Lower leg skin (tissue), 4 donors: Measurements from ENCODE around the gene RCBTB2. TPM values are rescaled to one million over a fixed set of nuclear protein-coding genes. Genes with fewer than 3 reads are reported as not detected.

ENCODE experiments used
- DNase-seq, 2 donors: peaks; one replicate each; pipeline ENCODE4 v3.0.0-alpha.2; 2019; ENCODE audit warnings: low spot score in 2 of 2
- H3K4me3 ChIP-seq: fragments of 200-600 bp; sonication (generic); 2 replicates; pipeline ENCODE4 v1.5.1; 2017; ENCODE audit warnings: mild to moderate bottlenecking, low read depth; ENCODE audit not compliant: poor library complexity, severe bottlenecking
- POLR2A ChIP-seq, 2 donors: fragments of 450-650 bp; IDR thresholded peaks; one replicate each; pipeline ENCODE4 v1.6.1; 2016 to 2017; ENCODE audit warnings: antibody characterized with exemption in 2 of 2, mild to moderate bottlenecking in 1 of 2, moderate library complexity in 1 of 2
- WGBS, 2 donors: methylation state at CpG; one replicate each; pipeline ENCODE4 v1.1.5; 2018; 5-methylcytosine and 5-hydroxymethylcytosine counted together
- intact Hi-C: fragments of 100-400 bp; cut with DNase I; formaldehyde crosslinking; loops from one replicate; pipeline ENCODE4 v1.15.0; 2023; ENCODE audit warnings: low total_unique reads
- total RNA-seq, 4 donors: library from RNA; depleted of rRNA; stranded (reverse); fragments of >200 nt; gene quantifications; one replicate each; pipeline ENCODE4 v1.1.0, GENCODE V29; 2016
- TF ChIP-seq, protein P1 (sequence below), 3 donors: fragments of 450-650 bp; IDR thresholded peaks; one replicate each; pipeline ENCODE4 v1.5.1; 2016; ENCODE audit warnings: antibody characterized with exemption in 3 of 3, mild to moderate bottlenecking in 3 of 3, moderate library complexity in 2 of 3

The RCBTB2 gene
- total RNA-seq, 4 donors from 2014 or later = 3.5 to 6.7 (median 3.9) TPM

DNA sequence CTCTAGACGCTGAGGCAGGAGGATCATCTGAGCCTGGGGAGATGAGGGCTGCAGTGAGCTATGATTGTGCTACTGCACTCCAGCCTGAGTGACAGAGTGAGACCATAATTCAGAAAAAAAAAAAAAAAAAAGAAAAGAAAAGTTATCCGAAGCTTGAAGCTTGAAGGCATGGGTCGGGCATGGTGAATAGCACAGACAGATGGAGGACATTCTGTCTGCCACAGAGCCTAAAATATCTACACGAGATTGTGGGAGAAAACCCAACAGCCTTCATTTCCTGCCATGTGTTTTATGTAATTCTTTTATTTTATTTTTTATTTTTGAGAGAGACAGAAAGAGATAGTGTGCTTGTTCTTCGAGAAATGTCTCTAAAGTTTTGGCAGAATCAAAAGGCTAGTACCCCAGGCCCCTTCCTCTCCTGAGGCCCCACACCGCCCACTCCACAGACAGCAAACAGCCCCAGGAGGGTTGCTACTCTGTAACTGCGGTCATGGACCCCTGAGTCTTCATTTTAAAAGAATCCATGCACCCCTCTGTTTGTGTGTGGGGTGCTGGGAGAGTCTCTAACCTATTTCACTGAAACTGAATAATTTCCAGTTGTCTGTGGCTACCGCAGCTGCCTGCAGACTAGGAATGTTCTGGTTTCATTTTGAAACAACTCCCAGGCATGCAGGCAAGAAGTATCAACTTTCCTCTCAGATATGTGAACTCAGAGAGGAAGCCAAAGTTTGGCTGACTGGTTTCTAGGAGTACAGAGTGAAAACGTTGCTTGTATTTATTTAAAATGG, 38.4 kb upstream of the RCBTB2 start:
- DNase-seq = no peak
- TF ChIP-seq, protein P1, sequence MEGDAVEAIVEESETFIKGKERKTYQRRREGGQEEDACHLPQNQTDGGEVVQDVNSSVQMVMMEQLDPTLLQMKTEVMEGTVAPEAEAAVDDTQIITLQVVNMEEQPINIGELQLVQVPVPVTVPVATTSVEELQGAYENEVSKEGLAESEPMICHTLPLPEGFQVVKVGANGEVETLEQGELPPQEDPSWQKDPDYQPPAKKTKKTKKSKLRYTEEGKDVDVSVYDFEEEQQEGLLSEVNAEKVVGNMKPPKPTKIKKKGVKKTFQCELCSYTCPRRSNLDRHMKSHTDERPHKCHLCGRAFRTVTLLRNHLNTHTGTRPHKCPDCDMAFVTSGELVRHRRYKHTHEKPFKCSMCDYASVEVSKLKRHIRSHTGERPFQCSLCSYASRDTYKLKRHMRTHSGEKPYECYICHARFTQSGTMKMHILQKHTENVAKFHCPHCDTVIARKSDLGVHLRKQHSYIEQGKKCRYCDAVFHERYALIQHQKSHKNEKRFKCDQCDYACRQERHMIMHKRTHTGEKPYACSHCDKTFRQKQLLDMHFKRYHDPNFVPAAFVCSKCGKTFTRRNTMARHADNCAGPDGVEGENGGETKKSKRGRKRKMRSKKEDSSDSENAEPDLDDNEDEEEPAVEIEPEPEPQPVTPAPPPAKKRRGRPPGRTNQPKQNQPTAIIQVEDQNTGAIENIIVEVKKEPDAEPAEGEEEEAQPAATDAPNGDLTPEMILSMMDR (IDR thresholded peaks at IDR 0.05) = no peak
- no peak for TF ChIP-seq POLR2A (IDR thresholded peaks at IDR 0.05)
- WGBS, 2 donors = 19 to 21% methylated on average over 9 of the region's 9 CpGs
- no peak overlapping the region for H3K4me3 ChIP-seq
- intact Hi-C loops = no loop called here

DNA sequence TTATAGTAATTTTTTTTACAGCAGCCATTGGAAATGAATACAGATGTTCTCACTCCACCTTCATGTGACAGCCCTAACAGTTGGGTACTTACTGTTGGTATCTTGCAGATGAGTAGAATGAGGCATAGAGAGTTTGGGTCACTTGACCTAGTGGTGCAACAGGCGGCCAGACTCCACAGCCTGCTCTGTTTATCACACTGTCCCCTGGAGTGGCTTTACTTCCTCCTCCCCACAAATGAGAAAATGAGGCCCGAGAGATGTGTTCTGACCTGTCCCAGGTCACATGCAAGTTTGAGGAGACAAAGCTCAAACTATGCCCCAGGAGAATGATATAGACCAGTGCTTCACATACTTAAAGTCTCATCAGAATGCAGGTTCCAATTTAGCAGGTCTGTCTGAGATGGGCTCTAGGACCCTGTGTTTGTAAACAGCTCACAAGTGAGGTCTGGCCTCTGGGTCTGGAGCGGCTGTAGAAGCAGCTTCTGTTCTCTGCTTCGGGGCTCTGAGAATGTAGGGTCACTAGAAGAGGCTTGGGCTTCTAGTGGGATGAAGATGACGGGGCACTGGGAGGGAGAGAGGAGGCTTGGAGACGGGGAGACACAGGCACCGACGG, 37.4 kb upstream of the RCBTB2 start:
- 88 to 90% methylated on average over 8 of the region's 8 CpGs for WGBS, 2 donors
- intact Hi-C loops = no loop called here
- DNase-seq = no peak
- H3K4me3 ChIP-seq = no peak overlapping the region
- no peak for TF ChIP-seq POLR2A (IDR thresholded peaks at IDR 0.05)
- TF ChIP-seq, protein P1 (IDR thresholded peaks at IDR 0.05) = no peak

DNA sequence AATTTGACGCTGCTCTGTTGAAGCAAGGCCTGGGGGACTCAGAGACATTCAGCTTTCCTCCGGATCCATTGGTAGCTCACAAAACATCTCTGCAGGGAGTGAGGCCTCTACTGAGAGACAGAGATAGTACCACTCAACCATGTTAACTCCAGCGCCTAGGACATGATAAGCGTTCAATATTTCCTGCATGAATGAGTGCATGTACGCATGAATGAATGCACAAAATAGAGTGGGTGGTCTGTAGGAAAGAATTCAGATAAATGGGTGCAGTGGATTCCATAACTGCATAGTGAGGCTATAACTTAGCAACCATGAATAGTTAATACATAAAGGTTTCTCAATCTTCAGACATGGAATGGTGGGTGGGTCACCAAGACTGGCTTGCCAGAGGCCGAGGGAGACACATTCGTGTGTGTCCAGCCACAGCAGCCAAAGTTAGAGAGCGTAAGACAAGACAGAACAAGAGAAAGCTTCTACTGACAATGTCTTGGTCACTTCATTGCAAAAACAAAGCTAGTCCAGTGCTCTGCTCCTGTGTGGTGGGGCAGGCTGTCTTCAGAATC, 36.3 kb upstream of the RCBTB2 start:
- intact Hi-C loops = no loop called here
- no peak overlapping the region for H3K4me3 ChIP-seq
- 84 to 86% methylated on average over 8 of the region's 8 CpGs for WGBS, 2 donors
- no peak for DNase-seq
- TF ChIP-seq, protein P1 (IDR thresholded peaks at IDR 0.05) = no peak
- TF ChIP-seq POLR2A (IDR thresholded peaks at IDR 0.05) = no peak

DNA sequence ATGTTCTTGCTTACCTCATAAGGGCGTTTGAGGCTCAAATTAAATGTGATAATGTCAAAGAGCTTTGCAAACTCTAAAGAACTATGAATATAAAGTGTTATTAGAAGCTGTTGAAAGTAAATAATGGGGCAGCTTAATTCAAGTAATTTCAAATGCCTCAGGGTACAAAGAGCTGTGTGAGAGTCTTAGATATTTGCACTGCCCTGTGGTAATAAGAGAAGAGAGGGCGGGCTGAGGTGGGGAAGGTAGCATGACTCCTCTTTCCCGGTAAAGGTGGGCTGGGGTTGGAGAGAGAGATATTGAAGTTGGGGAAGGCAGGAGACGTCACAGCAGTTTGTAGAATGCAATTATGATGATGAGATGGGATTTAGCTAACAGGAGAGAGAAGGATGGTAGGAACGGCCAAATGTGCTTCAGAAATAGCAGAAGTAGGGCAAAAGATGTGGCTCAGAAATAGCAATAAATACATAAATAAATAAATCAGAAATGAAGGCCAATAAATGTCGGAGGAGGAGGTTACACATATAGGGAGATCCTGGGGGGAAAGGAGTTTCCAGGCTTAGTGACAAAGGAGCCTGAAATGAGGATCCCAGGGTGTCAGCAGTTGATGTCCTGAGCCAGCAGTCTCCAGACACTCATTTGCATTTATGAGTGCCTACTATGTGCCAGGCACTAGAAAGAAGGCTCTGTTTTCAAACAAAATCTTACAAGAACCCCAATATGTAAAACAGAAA, 35.7 kb upstream of the RCBTB2 start:
- no peak for DNase-seq
- intact Hi-C loops = no loop called here
- TF ChIP-seq POLR2A (IDR thresholded peaks at IDR 0.05) = no peak
- TF ChIP-seq, protein P1 (IDR thresholded peaks at IDR 0.05) = no peak
- no peak overlapping the region for H3K4me3 ChIP-seq
- 52 to 62% methylated on average over 6 of the region's 6 CpGs for WGBS, 2 donors

DNA sequence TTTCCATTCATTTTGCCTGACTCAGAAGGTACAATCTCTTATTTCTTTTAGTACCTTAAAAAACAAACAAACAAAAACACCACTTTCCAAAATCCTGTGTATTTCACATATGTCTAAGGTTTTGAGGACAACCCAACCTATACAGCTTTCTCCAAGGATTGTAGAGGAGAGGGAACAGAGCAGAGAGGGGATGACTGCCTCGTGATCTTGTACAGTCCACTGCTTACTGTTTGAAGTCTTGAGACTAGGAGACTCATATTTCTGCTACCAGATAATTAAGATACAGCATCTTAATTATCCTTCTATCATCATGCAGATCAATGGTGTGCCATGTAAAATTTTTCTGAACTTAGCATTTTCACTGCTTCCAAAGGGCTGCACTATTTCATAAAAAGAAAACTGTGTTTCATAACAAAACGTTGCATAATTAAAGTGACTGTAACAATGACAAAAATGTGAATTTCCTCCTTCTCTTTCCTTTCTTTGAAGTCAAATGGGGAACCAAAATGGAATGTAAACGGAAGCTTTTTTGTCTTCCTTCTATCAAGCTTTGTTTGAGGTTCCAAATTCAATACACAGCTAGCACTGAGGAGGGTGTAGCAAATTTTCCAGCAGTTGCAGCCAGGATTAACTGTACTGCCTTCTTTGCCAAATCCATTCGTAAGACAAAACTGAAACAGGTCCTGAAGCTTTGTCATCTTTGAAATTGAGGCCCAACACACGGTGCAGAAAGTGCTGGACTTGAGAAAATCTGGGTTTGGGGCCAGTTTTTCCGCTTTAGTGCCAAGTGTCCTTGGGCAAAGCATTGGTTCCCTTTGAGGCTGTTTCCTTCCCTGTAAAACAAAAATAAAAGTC, 34.9 kb upstream of the RCBTB2 start:
- WGBS, 2 donors = 16 to 28% methylated on average over 6 of the region's 6 CpGs
- no peak overlapping the region for H3K4me3 ChIP-seq
- intact Hi-C loops = no loop called here
- DNase-seq = no peak
- TF ChIP-seq, protein P1 (IDR thresholded peaks at IDR 0.05) = no peak
- TF ChIP-seq POLR2A (IDR thresholded peaks at IDR 0.05) = no peak
